HG02970 (cell line): ENCODE measurements around the gene TBC1D10A.

ENCODE experiments used
- ATAC-seq: cut with Tn5 transposase; IDR thresholded peaks from one replicate; pipeline ENCODE4 v1.9.1; 2021; ENCODE audit warnings: mild to moderate bottlenecking, moderate library complexity, moderate number of reproducible peaks; ENCODE audit not compliant: unreplicated experiment, low FRiP score

TBC1D10A gene

DNA sequence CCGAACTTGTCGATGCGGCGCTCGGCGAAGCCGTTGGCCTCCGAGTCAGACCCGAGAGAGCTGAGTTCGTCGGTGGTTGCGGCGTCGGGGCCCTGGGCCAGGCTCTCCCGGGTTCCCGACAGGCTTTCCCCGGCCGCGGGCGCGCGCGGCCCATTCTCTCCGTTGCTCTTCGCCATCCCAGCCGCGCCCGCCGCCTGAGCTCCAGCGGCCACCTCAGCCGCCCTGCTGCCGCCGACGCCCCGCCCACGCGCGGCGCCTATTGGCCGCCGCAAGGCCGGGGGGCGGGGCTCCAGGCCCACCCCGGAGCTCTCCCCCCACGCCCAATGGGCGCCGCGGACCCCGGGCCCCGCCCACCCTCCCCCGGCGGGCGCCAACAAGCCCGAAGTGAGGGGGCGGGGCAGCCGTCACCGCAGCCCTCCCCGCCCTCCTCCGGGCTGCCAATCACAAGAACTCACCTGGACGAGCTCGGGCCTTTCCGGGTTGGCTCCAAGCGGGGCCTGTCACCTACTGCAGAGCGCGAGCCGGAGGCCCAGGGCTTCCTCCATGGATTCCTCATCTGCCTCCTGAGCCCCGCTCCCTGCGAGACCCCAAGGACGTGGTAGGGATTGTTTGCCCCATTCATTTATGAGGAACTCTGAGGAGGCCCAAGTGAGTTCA lies at the start of gene TBC1D10A:
Gene TBC1D10A (minus strand): TSS at position 236 of the 657 bp plus-strand sequence. CDS start 60 bp downstream, at position 176.
- ATAC-seq = peak; percentile 87

- ATAC-seq = no peak
These were observed 48.6 kb upstream of the TBC1D10A start for GRCh38 chr22:30375312-30375849.

GRCh38 chr22:30373331-30374325 lies 46.9 kb upstream of the TBC1D10A start:
- no peak for ATAC-seq

GRCh38 chr22:30372915-30373314 lies 46.2 kb upstream of the TBC1D10A start:
- no peak for ATAC-seq

DNA sequence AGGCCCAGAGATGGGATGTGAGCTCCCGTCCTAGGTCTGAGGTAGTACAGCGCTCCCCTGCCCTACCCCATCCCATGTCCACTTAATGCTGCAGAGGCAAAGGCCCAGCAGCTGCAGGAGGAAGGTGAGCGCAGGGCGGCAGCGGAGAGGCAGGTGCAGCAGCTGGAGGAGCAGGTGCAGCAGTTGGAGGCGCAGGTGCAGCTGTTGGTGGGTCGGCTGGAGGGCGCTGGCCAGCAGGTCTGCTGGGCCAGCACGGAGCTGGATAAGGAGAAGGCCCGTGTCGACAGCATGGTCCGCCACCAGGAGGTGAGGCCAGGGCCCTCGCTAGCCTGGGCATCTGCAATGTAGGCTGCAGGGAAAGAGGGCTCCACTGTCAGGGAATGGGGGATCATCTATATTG lies 45.2 kb upstream of the TBC1D10A start:
- no peak for ATAC-seq

- ATAC-seq = no peak
These were observed 44.6 kb upstream of the TBC1D10A start for GRCh38 chr22:30371321-30371720.

DNA sequence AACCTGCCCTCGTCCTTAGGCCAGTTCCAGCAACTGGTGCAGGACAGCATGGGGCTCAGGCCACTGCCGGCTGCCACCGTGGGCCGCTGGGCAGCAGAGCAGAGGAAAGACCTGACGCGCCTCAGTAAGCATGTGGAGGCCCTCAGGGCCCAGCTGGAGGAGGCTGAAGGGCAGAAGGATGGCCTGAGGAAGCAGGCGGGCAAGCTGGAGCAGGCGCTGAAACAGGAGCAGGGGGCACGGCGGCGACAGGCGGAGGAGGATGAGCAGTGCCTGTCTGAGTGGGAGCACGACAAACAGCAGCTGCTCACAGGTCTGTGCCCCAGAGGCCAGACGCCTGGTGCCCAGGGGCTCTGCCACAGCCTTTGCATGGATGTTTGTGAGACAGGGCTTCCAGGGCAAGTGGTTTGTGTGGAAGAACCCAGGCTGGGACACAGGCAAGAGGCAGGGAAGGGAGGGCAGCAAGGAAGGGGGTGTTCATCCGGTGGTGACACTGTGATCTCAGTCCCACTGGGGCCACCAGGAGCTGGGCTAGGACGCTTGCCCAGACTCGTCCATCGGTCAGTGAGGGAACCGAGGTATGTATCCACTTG lies 44.0 kb upstream of the TBC1D10A start:
- no peak for ATAC-seq

GRCh38 chr22:30368420-30368819 lies 41.7 kb upstream of the TBC1D10A start:
- no peak for ATAC-seq

- no peak for ATAC-seq
These were observed 39.1 kb upstream of the TBC1D10A start for GRCh38 chr22:30365891-30366290.

GRCh38 chr22:30362651-30363281 lies 36.0 kb upstream of the TBC1D10A start:
- no peak for ATAC-seq

DNA sequence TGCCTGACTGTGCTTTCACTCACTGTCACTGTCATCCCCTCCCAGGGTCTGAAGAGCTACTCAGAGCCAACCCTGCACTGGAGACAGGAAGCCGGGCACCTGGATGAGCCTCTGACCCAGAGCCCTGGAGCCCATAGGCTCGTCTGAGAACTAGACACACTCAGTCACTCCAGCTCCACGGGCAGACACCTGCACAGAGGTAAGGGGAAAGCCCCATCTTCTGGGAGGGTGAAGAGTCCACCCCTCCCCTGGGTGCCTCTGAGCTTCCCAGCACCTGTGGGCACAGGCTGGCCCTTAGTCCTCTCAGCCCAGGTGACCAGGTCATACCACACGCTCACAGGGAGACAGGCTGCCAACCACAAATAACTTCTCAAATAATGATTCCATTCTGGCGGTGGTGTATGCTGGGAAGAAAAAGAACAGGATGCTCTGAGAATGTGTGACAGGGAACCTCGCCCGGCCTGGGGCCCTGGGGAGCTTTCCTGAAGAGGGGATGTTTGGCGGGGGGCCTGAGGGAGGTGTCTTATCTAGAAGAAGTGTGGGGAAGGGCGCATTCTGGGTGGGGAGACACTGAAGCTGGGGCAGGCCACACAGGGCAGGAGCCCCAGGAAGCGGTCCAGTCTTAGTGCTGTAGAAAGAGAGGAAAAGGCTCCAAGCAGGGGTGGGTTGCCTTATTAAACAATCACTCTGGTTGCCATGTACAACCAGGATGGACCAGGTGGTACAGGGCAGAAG lies 35.3 kb upstream of the TBC1D10A start:
- ATAC-seq = no peak

GRCh38 chr22:30358541-30358940 lies 31.8 kb upstream of the TBC1D10A start:
- ATAC-seq = no peak

GRCh38 chr22:30357650-30358215 lies 31.0 kb upstream of the TBC1D10A start:
- ATAC-seq = no peak

DNA sequence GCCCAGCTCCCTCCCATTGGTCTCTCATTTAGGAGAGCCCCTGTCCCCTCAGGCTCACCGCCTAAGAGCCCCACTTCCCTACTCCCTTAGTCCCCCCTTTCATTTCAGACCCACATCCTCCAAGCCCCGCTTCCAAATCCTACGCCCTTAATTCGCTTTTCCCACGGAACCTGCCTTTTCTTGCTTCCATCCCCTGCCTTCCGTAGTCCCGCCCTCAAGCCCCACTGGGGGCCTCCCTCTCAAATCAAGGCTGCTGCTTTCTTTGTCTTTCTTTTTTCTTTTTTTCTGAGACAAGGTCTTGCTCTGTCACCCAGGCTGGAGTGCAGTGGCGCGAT lies 30.5 kb upstream of the TBC1D10A start:
- no peak for ATAC-seq

DNA sequence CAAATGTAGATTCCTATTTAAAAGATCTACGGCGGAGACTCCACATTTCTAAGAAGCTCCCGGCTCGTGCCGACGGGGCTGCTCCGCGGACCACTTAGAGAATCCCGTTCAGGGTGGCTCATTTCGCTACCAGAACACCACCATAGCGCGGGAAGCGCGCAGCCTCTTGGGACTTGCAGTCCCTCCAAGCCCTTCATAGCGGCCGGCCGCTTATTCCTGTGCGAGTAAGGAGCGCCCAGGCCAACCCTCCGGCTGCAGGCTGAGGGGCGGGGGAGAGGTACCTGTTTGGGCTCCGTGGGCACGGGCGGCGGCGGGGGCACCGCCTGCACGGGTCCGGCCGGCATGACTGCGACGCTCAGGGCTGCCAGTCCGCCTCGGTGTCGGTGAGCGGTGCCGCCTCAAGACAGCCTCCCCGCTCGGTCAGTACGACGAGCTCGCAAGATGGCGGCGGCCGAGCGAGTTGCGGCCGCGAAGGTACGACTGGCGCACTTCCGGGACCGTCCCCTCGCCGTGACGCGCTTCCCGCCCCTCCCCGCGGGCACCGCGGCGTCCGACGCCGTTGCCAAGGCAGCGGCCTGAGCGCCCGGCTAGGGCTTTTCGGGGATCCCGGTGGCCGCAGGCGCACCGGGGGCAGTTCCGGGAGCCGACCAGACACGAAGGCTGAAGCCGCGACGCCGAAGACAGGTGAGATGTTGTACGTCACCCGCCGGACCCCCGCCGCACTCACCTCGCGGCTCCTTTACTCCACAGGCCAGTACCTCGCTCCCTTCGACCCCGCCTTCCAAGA lies 29.9 kb upstream of the TBC1D10A start, which contains the start of the genes CCDC157 and SF3A1:
Gene CCDC157 (plus strand): TSS at position 559 of the 787 bp plus-strand sequence. CDS start 8,994 bp downstream, outside the sequence.
Gene SF3A1 (minus strand): TSS at position 446 of the 787 bp plus-strand sequence. CDS start 102 bp downstream, at position 344.
- peak; percentile 90 for ATAC-seq

- ATAC-seq = no peak
These were observed 27.9 kb upstream of the TBC1D10A start for GRCh38 chr22:30354644-30355043.

DNA sequence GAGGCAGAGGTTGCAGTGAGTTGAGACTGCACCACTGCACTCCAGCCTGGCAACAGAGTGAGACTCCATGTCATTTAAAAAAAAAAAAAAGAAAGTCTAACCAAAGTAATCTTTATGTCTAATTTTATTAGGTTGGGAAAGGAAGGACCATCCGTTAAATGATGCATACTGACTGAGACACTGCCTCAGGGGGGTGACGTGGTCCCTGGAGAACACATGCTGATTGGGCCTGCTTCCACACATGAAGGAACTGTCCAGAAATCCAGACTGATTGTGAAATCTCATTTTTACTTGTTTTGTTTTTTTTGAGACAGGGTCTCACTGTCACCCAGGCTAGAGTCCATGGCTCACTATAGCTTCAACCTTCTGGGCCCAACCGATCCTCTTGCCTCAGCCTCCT lies 24.5 kb upstream of the TBC1D10A start:
- no peak for ATAC-seq

DNA sequence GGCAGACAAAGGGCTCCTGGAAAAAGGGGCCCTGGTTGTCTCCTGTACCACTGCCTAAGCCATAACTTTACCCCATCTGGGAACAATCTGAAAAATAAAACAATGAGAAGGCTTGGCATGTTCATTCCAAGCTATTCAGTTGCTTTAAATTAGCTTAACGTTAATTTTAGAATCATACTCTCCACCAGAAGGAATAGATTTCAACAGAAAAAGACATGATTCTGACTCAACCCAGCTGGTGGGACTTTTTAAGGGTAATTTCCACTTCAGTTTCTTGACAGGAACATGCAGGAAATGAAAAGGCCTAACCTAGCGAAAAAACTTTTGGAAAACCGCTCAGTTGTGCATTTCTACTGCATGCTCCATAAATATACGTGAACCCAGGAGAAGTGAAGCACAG lies 22.1 kb upstream of the TBC1D10A start:
- no peak for ATAC-seq
